ENCODE measurements around the gene CYP26C1. TPM values are rescaled to one million over a fixed set of nuclear protein-coding genes. Genes with fewer than 3 reads are reported as not detected.

The CYP26C1 gene
- total RNA-seq, 1 experiment from 2014 or later = 0.07 TPM

GRCh38 chr10:93103953-93104352 is 43.4 kb downstream of the CYP26C1 start:
- RAD21 ChIA-PET (ENCODE audit: low non-redundant PET in 1 of 2, low total read pairs in 2 of 2, uncharacterized antibody in 2 of 2, unreplicated experiment in 2 of 2) = no interaction called here
- DNase-seq (ENCODE audit: low read depth, low spot score) = no peak
- no peak for ATAC-seq
- Histone ChIP-seq H4K20me1 (ENCODE audit: insufficient read depth) (no peaks in the 10 kb centered on the region), H3K4me3 (replicated peaks in 1 of 2; ENCODE audit: low read depth in 1 of 2, low read length in 2 of 2) (no peak overlapping the region), H3K4me2 (ENCODE audit: low read length) (no peak overlapping the region), H3K9me2 (ENCODE audit: insufficient read depth) (no peaks in the 10 kb centered on the region), H2AFZ (ENCODE audit: low read depth, low read length, poor library complexity, severe bottlenecking) (no peak overlapping the region), H3K4me1 (ENCODE audit: control insufficient read depth in 1 of 2, insufficient read depth in 2 of 2, low read length in 2 of 2) (peaks cover 3 to 13% of the 10 kb centered on the region in 2 experiments; a peak in 3 of 4 replicates), H3K79me2 (ENCODE audit: insufficient read depth, low read length) (no peaks in the 10 kb centered on the region), H3K36me3 (ENCODE audit: control insufficient read depth in 1 of 2, insufficient read depth in 2 of 2, low read length in 2 of 2) (no peaks in the 10 kb centered on the region), H3K9ac (ENCODE audit: low read length) (no peak overlapping the region), H3K27ac (ENCODE audit: low read depth, low read length) (no peak overlapping the region), H3K27me3 (ENCODE audit: insufficient read depth, low read length) (no peaks in the 10 kb centered on the region), H3K9me3 (ENCODE audit: control insufficient read depth in 1 of 2, insufficient read depth in 1 of 2, low read depth in 1 of 2, low read length in 2 of 2) (peaks cover 0 to 5% of the 10 kb centered on the region in 2 experiments; a peak in 2 of 4 replicates)
- intact Hi-C loops (cut with micrococcal nuclease) = no loop called here
- TF ChIP-seq POLR2A (IDR thresholded peaks at IDR 0.05; ENCODE audit: borderline replicate concordance, extremely low read depth, insufficient read depth, insufficient read length) (no peak), ZNF274 (IDR thresholded peaks at IDR 0.05; ENCODE audit: low read depth, low read length) (no peak), JUND (IDR thresholded peaks at IDR 0.05) (no peak), ZBTB33 (IDR thresholded peaks at IDR 0.05; ENCODE audit: extremely low read depth, insufficient replicate concordance, low read length) (no peak), ZFX (IDR thresholded peaks at IDR 0.05) (no peak), REST (IDR thresholded peaks at IDR 0.05; ENCODE audit: low read depth) (no peak), EZH2phosphoT487 (IDR thresholded peaks at IDR 0.05; ENCODE audit: borderline replicate concordance) (no peak), CBX3 (IDR thresholded peaks at IDR 0.05; ENCODE audit: low read depth) (peak; percentile 38; the same call in 1 of the 2 replicates)
- TF ChIP-seq, protein P1, sequence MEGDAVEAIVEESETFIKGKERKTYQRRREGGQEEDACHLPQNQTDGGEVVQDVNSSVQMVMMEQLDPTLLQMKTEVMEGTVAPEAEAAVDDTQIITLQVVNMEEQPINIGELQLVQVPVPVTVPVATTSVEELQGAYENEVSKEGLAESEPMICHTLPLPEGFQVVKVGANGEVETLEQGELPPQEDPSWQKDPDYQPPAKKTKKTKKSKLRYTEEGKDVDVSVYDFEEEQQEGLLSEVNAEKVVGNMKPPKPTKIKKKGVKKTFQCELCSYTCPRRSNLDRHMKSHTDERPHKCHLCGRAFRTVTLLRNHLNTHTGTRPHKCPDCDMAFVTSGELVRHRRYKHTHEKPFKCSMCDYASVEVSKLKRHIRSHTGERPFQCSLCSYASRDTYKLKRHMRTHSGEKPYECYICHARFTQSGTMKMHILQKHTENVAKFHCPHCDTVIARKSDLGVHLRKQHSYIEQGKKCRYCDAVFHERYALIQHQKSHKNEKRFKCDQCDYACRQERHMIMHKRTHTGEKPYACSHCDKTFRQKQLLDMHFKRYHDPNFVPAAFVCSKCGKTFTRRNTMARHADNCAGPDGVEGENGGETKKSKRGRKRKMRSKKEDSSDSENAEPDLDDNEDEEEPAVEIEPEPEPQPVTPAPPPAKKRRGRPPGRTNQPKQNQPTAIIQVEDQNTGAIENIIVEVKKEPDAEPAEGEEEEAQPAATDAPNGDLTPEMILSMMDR (IDR thresholded peaks at IDR 0.05 in 2 of 3, conservative IDR thresholded peaks at IDR 0.05 in 1 of 3; ENCODE audit: borderline replicate concordance in 1 of 3, insufficient read depth in 1 of 3, low read depth in 2 of 3, low read length in 2 of 3) = no peak
- POLR2A ChIA-PET = no interaction called here
- CTCF ChIA-PET = no interaction called here
- BruUV-seq (replicated peaks) = no TSS peak

All from HCT116 (cell line).